Ovary (tissue), 9 donors: ENCODE data around the gene SYNDIG1. TPM values are rescaled to one million over a fixed set of nuclear protein-coding genes. Genes with fewer than 3 reads are reported as not detected.

Experiments used
- DNase-seq, 5 donors: peaks; one replicate each; pipeline ENCODE4 v3.0.0-alpha.2; 2019 to 2020
- H3K27ac ChIP-seq, 2 donors: fragments of 200-600 bp; one replicate each; pipeline versions ENCODE4 v1.5.1 to v1.8.0; 2019 to 2022
- H3K27me3 ChIP-seq: fragments of 200-600 bp; one replicate; pipeline ENCODE4 v1.8.0; 2022
- H3K36me3 ChIP-seq: fragments of 200-600 bp; sonication (generic); one replicate; pipeline ENCODE4 v1.5.1; 2019
- H3K4me1 ChIP-seq: one replicate; pipeline ENCODE4 v1.8.1; 2013; ENCODE audit warnings: mild to moderate bottlenecking, moderate library complexity; ENCODE audit not compliant: insufficient read depth
- H3K4me3 ChIP-seq: fragments of 200-600 bp; sonication (generic); one replicate; pipeline ENCODE4 v1.5.1; 2017
- H3K9me3 ChIP-seq, 2 donors: fragments of 200-600 bp in 1 of 2; sonication (generic) in 1 of 2; one replicate each; pipeline versions ENCODE4 v1.5.1 to v1.8.1; 2013 to 2019; ENCODE audit warnings: mild to moderate bottlenecking in 1 of 2, moderate library complexity in 1 of 2
- EP300 ChIP-seq: sonication (generic); formaldehyde crosslinking; IDR thresholded peaks from one replicate; pipeline ENCODE4 v1.6.1; 2017; ENCODE audit warnings: antibody characterized with exemption
- POLR2A ChIP-seq: fragments of 450-650 bp; IDR thresholded peaks from one replicate; pipeline ENCODE4 v1.6.1; 2017; ENCODE audit warnings: antibody characterized with exemption, mild to moderate bottlenecking, moderate library complexity
- WGBS, 3 donors: extraction: QIAGEN DNeasy Blood & Tissue Kit in 1 of 3; methylation state at CpG; one replicate each; pipeline versions ENCODE4 v1.1.5 to v1.1.7; 2013 to 2017; 5-methylcytosine and 5-hydroxymethylcytosine counted together
- intact Hi-C, 4 donors: fragments of 100-400 bp; cut with DNase I; formaldehyde crosslinking; loops; one replicate each; pipeline versions ENCODE4 v1.11.0 to v1.15.1; 2022 to 2023
- polyA plus RNA-seq, 2 donors: library from polyadenylated mRNA; stranded (reverse); fragments of 200-250 nt in 1 of 2; fragments of 350-450 nt in 1 of 2; fragmentation: Illumina TruSeq in 1 of 2; extraction: RNeasy Lipid Tissue Mini Kit (QIAGEN cat#74804) in 1 of 2; gene quantifications; one replicate each; pipeline ENCODE4 v1.2.3, GENCODE V29; 2013 to 2014
- total RNA-seq, 7 donors: library from RNA; depleted of rRNA in 2 of 7; stranded (reverse); fragments of >200 nt in 2 of 7; fragmentation: NEBNext Ultra II Directional in 3 of 7; extraction: Animal tissue kit (Norgen Biotek cat#: 25700) in 3 of 7; gene quantifications; one replicate each; pipeline versions ENCODE4 v1.1.0 to v1.2.4, GENCODE V29; 2016 to 2023
- TF ChIP-seq, protein P1 (sequence below), 3 donors: fragments of 450-650 bp in 2 of 3; fragments of 200-600 bp in 1 of 3; IDR thresholded peaks; one replicate each; pipeline versions ENCODE4 v1.5.1 to v1.8.0; 2016 to 2022; ENCODE audit warnings: antibody characterized with exemption in 3 of 3, mild to moderate bottlenecking in 1 of 3
- donor health status: DM: no; HTN: no; CAD: no; lungs with moderate emphysema.
- donor health status: DM: no; HTN: no; CAD: no.
- donor health status: Bipolar disorder and iron deficiency.
- donor health status: DM: yes; HTN: yes; CAD: no.
- donor health status: DM: no; HTN: no; CAD: no.
- donor health status: DM: yes; HTN: yes; CAD: no.

SYNDIG1 gene
- total and polyA plus RNA-seq, 9 donors: 0.10 to 6.8 (median 1.1) TPM; not detected in 1

GRCh38 chr20:24653306-24653705 lies 183.9 kb downstream of the SYNDIG1 start:
- peaks cover 7% of the 10 kb centered on the region for H3K4me1 ChIP-seq
- H3K4me3 ChIP-seq: no peak overlapping the region
- DNase-seq: no peak
- 82 to 88% (median 88%) methylated on average over 5 of the region's 5 CpGs for WGBS, 3 donors
- no peak for TF ChIP-seq POLR2A
- TF ChIP-seq, protein P1, sequence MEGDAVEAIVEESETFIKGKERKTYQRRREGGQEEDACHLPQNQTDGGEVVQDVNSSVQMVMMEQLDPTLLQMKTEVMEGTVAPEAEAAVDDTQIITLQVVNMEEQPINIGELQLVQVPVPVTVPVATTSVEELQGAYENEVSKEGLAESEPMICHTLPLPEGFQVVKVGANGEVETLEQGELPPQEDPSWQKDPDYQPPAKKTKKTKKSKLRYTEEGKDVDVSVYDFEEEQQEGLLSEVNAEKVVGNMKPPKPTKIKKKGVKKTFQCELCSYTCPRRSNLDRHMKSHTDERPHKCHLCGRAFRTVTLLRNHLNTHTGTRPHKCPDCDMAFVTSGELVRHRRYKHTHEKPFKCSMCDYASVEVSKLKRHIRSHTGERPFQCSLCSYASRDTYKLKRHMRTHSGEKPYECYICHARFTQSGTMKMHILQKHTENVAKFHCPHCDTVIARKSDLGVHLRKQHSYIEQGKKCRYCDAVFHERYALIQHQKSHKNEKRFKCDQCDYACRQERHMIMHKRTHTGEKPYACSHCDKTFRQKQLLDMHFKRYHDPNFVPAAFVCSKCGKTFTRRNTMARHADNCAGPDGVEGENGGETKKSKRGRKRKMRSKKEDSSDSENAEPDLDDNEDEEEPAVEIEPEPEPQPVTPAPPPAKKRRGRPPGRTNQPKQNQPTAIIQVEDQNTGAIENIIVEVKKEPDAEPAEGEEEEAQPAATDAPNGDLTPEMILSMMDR (IDR thresholded peaks at IDR 0.05): no peak
- TF ChIP-seq EP300: no peak
- H3K27me3 ChIP-seq: no peaks in the 10 kb centered on the region
- no peaks in the 10 kb centered on the region for H3K36me3 ChIP-seq
- no peak overlapping the region for H3K27ac ChIP-seq
- H3K9me3 ChIP-seq: no peaks in the 10 kb centered on the region
- intact Hi-C loops: no loop called here

GRCh38 chr20:24654425-24654824 lies 185.0 kb downstream of the SYNDIG1 start:
- WGBS, 3 donors: 54 to 56% (median 55%) methylated on average over 1 of the region's 1 CpG
- TF ChIP-seq POLR2A (no peak), EP300 (no peak)
- TF ChIP-seq, protein P1 (IDR thresholded peaks at IDR 0.05): no peak

DNA sequence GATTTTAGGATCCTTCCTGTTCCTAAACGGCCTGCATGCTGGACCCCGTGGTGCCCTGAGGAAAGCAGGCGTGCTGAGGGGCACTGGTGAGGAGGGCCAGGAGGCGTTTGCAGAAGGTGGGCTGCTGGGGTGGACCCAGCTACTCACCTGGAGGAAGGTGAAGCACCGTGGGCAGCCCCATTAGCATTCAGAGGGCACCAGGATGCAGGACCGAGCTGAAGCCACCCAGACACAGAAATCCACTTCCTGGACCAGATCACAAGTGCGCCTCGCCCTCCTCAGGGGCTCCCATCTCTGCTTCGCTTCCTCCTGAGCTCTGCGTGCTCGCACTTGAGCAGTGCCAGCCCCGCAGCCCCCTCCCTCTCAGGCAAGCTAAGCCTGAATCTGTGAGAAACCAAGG lies 187.0 kb downstream of the SYNDIG1 start:
- Histone ChIP-seq H3K36me3 (no peaks in the 10 kb centered on the region), H3K4me1 (peaks cover 5% of the 10 kb centered on the region)
- DNase-seq: no peak

More at GRCh38 chr20:24654425-24654824, 185.0 kb downstream of the SYNDIG1 start:
- intact Hi-C loops: no loop called here
- Histone ChIP-seq H3K27me3 (no peaks in the 10 kb centered on the region), H3K4me1 (peaks cover 7% of the 10 kb centered on the region), H3K27ac (no peak overlapping the region), H3K36me3 (no peaks in the 10 kb centered on the region), H3K4me3 (no peak overlapping the region), H3K9me3 (no peaks in the 10 kb centered on the region)
- no peak for DNase-seq

DNA sequence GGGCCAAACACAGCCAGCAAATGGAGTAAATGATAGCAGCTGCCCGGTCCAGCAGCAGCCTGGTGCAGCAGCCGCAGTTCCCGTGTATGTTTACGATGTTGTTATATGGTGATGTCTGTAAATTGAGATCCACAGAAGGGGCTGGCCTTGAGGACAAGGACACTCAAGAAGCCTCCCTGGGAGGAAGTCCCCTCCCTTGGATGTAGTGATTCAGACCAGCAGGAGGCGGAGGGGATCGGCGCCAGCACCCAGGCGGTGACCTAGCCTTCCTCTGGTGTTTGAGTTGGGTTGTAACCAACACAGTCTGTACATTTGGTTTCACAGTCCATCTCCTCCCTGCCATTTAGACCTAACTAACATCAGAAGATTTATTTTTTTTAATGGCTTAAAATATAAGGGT lies 187.8 kb downstream of the SYNDIG1 start:
- intact Hi-C loops: no loop called here
- peak in 4 of 5 donors; percentile 19 to 54 (median 38) for DNase-seq
- Histone ChIP-seq H3K4me3 (no peak overlapping the region), H3K27ac (no peak overlapping the region), H3K36me3 (no peaks in the 10 kb centered on the region), H3K9me3 (no peaks in the 10 kb centered on the region), H3K27me3 (no peaks in the 10 kb centered on the region), H3K4me1 (peaks cover 5% of the 10 kb centered on the region)
- TF ChIP-seq POLR2A (no peak), EP300 (no peak)
- TF ChIP-seq, protein P1 (IDR thresholded peaks at IDR 0.05): peak in 1 of 3 donors; percentile 23
- 12 to 36% (median 24%) methylated on average over 8 of the region's 8 CpGs for WGBS, 3 donors

More for the DNA sequence above, 187.0 kb downstream of the SYNDIG1 start:
- H3K27ac ChIP-seq: no peak overlapping the region
- no peak overlapping the region for H3K4me3 ChIP-seq
- H3K9me3 ChIP-seq: no peaks in the 10 kb centered on the region
- 92 to 96% (median 94%) methylated on average over 12 of the region's 12 CpGs for WGBS, 3 donors
- intact Hi-C loops: no loop called here
- H3K27me3 ChIP-seq: no peaks in the 10 kb centered on the region
- TF ChIP-seq, protein P1 (IDR thresholded peaks at IDR 0.05): no peak
- no peak for TF ChIP-seq EP300
- TF ChIP-seq POLR2A: no peak
